COLO668 (cell line): ENCODE data around the gene RERE.
A peak's percentile ranks its signal among the peaks of the same experiment; 100 is the strongest.
"Not testable (repeated sequence)": the region's sequence is repeated elsewhere in the genome, so short reads cannot be mapped to it uniquely, and the experiment has no call there.

ENCODE experiments used
- DNase-seq: peaks from one replicate; lab custom pipeline; 2025; ENCODE audit not compliant: unreplicated experiment; lab: John Stamatoyannopoulos, UW

Gene RERE

DNA sequence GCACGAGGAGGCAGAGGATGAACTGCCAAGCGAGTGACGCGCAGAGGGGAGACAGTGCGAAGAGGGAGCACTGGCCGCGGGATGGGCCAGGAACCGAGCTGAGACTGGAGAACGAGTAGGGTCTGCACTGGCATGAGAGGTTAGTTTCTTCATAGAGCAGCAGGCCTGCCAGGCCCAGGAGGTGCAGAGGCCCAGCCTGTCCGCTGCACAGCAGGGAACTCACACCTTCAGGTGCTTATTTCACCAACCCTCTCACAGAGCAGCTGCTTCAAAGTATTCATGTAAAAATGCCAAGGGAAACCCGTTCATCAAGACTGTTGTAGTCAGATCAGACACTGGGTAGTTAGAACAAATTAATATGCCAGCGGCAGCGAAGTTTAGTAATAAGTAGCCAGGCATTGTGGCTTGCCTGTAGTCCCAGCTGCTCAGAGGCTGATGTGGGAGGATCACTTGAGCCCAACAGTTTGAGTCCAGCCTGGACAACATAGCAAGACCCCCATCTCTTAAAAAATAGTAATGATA, 355.0 kb downstream of the RERE start:
- no peak for DNase-seq

DNA sequence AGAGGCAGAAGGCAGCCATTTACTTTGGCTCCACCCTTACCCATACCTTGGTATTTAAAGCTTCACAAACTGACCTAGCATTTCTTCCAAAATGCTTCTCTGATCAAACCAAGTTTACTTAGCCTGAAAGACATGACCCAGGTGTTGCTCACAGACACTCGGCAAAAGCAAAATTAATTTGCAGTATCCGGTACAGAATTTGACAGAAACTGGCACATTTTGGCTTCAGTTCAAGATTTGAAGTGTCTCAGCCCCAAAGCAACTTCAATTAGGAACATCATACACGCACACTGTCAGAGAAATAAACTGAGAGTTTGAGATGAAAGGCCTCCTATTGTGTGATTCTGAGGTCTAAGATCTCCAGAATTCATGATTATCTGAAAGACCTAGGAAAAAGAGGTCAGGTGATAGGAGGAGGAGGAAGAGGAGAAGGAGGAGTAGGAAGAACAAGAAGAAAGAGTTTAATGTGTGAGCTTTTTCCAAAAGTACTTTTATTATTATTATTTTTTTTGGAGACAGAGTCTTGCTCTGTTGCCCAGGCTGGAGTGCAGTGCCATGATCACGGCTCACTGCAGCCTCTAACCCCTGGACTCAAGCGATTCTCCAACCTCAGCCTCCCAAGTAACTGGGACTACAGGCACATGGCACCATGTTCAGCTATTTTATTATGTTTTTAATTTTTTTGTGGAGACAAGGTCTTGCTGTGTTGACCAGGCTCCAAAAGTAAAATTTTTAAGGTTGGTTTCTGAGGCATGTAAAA, 355.9 kb downstream of the RERE start:
- DNase-seq: no peak

DNA sequence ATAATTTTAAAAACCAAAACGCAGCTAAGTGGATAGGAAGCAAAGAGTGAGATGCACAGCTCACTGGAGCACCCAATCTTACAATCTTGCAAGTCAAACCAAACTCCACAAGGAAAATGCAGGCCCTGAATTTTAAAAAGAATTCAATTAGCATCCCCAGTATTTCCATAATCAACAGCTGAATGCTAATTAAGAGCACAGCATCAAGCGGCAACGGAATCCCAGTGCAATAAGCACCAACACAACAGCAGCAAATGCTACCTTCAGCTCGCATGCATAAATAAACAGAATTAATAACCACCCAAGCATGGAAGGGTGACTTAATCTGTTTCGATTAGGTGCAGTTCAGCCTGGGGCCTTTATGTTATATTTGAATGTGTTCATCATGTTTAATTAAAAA, 356.7 kb downstream of the RERE start:
- DNase-seq: no peak

DNA sequence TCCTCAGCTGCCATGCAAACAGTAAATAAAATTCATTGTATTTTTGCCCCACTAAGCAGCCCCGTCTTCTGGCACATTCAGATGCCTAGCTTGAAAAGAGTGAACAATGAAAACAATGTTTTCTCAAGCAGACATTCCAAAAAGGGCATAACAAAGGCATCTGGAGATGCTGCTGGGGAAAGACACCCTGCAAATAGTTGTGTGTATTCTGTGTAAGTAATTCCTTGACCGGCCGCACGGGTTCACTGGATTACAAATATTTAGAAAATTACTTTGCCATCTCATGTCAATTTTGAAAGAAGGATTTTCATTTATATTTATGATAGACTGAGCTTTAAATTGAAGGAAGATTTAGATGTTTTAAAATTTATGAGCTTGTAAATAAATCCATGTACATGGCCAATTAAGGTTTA, 357.3 kb downstream of the RERE start:
- no peak for DNase-seq

DNA sequence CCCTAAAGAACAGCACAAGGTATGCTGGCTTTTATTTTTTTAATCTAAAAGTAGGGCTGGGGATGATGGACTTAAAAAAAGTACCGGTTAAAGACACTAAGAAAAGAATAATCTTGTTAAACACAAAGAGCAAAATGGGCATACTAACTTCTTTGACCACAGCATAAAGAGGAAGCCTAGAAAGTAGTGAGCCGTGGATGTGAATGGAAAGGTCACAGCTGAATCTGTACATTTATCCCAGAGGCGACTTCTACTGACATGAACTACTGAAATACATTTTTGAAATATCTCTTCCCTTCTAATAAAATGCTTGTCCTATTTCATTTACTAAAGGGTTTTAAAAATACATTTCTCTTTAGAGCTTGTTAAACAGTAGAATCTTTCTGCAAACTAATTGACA, 358.8 kb downstream of the RERE start:
- no peak for DNase-seq

DNA sequence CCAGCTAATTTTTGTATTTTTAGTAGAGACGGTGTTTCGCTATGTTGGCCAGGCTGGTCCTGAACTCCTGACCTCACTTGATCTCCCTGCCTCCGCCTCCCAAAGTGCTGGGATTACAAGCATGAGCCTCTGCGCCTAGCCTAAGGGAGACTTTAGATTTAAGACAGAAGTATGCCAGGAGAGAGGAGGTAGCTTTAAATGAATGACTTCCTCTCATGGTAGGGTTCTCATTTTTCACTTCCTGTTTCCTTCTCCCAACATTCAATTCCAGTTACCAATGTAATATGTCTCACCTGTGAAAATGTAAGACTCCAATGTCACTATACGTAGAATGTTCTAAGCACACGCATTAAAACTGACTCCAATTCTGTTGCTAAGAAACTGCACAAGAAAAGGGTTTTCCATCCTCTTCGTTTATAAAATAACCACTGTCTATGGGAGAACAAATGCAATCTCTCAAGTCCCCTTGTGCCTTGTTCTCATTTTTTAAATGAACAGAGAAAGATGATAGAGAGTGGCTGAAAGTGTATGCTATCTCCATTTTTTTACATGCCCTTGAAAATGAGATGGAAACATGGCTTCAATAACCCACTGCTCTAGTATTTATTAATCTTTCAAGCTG, 359.6 kb downstream of the RERE start:
- DNase-seq: no peak

DNA sequence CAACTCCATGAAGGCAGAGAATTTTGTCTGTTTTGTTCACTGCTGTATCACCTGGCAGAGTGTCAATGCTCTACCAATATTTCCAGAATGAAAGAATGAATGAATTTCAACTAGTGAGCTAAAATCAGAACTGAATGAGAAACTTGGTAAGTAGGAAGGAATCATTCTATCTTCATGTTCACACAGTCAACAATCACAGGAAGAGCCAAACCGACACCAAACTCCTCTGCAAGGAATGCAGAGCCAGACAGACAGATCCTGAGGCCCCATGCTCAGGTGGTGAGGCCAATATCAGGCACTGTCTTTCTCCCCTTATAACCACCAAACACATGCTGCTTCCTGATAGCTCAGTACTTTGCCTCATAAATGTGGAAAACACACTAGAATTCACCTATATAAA, 360.4 kb downstream of the RERE start:
- no peak for DNase-seq

DNA sequence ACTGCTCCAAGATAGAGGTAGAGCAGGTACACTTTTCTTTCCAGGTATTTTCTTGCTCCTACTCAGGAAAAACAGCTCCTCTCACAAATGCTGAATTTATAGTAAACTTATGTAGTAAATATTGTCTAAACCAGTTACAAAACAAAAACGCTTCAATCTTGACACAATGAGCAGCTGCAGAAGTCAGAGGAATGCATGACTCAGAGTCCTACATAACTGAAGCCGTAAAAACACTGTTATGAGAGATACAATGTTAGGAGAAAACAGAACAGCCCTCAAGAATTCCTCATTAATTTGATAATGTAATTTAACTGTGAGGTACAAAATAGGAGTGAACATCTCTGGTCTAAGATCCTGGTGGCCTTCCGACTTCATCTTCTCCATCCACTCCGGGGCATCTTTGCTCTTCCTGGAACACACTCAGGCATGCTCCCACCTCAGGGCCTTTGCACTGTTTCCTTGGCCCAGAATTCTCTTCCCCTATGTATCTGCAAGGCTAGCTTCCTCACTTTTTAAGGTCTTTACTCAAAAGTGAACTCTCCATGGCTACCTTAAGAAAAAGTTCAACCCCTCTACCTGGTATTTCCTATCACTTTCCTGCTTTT, 361.0 kb downstream of the RERE start:
- no peak for DNase-seq

DNA sequence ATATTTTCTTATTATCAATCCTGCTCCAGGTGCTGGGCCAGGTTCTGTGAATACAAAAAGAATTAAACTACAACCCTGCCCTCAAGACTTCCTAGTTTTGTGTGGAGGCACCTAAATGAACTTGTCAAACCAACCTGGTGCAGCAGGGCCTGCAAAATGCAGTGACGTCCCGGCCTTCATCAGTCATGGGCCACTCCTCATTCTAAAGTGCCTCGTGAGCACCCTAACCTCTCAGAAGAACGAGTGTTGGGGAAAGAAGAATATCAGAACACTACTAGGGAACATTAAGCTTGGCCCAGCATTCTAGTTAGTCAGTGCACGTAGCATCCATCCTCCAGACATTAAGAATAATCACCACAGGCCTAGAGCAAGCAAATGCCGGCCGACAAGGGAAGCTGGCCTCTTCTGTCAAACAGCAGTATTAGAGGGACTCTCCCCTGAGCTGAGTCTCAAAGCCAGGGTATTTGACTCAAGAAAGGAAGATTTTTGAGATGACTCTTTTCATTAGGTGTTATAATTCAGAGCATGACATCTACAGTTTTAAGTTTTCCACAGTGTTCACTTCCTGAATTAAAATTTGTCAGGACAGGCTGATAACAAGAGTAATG, 361.6 kb downstream of the RERE start:
- no peak for DNase-seq

DNA sequence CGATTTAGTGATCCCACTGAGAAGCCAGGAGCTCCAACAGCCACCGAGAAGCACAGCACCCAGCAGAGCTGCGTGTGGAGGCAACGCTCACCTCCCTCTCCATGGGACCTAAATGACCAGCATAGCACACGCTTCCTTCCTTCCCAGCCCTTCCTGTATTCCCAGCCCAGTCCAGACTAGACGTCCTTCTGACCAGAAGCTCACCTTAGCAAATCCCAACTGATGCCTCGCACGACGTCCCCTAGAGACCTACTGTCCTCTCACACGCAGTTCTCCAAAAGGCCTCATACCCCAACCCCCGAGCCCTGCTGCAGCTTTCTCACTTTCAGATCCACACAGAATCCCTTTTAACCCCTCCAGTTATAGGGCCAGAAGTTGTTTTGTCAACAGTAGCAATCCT, 367.1 kb downstream of the RERE start:
- DNase-seq: no peak

DNA sequence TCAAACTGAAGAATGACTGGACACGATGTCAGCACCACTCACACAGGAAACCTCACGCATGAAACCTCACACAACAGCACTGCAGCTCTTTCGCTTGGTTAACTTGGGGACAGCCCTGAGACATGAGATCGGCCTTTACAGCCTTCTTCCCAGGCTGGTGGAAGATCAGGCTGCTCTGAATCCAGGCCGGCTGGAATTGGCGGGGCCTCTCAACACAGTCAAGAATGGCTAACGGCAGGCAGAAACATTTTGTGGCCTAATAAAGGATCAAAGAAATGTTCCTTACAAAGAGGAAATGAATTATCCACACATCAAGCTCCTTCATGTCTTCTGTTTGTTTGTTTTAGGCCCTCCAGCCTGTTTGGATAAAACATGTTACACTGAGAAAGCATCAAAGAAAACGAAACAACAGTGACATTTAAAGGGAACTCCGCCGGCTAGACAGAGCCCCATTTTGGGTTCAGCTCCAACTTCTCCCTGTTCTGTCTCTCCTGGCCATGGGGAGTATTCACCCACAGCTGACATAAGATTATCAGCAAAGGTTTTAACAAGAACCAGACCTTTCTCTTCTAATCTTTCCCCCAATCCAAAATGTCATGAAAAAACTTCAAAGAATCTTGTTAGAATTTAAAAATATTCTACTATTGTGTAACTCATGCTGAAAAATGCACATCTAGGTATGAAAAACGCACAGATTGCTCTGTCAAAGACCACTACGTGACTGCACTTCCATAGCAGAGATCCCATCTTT, 368.4 kb downstream of the RERE start:
- DNase-seq: no peak

DNA sequence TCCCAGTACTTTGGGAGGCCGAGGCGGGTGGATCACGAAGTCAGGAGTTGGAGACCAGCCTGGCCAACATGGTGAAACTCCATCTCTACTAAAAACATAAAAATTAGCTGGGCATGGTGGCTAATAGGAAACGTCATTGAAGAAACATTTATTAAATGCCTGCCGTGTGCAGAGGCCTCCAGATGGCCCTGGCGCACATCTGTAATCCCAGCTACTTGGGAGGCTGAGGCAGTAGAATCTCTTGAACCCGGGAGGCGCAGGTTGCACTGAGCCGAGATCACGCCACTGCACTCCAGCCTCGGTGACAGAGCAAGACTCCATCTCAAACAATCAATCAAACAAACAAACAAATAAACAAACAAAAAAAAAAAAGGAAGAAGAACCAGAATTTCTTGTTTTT, 368.9 kb downstream of the RERE start:
- DNase-seq: not testable (repeated sequence)

DNA sequence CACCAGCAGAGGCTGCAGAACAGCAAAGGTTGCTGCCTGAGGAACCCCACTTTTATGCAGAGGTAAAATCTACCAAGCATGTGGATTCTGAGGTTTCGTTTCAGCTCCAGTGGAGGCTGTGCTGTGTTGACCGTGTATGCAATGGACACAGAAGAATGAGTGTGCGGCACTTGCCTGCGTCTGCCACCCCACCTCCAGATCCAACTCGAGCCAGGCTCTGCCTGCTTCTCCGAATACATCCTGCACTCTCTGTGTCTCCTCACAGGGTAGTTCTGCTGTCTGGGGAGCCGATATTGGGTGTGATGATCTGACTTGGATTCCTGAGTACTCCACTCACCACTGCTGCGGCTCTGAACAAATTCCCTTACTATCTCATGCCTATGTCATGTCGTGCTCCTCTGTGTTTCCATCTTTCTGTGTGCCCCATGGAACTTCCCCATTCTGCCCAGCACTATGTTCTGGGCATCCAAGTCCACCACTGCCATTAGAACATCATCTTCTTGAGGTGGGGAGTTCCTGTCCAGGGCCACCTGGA, 369.8 kb downstream of the RERE start:
- DNase-seq: no peak

DNA sequence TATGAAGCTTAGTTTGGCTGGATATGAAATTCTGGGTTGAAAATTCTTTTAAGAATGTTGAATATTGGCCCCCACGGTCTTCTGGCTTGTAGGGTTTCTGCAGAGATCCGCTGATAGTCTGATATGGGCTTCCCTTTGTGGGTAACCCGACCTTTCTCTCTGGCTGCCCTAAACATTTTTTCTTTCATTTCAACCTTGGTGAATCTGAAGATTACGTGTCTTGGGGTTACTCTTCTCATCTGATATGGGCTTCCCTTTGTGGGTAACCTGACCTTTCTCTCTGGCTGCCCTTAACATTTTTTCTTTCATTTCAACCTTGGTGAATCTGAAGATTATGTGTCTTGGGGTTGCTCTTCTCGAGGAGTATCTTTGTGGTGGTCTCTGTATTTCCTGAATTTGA, 371.3 kb downstream of the RERE start:
- not testable (repeated sequence) for DNase-seq

DNA sequence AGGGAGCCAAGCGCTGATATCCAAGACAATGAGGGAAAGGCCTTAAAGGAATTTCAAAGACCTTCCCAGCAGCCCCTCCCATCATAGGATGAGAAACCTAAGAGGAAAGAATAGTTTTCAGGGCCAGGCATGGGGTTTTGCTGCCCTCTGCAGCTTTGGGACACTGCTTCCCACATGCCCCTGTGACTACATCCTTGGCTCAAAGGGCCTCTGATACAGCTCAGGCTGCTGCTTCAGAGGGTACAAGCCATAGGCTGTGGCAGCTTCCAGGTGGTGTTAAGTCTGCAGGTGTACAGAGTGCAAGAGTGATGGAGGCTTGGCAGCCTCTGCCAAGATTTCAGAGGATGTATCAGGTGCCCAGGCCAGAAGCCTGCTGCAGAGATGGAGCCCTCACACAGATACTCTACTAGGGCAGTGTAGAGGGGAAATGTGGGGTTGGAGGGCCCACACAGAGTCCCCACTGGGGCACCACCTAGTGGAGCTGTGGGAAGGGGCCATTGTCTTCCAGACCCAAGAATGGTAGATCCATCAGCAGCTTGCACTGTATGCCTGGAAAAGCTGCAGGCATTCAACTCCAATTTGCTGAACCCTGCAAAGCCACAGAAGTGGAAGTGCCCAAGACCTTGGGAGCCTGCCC, 373.8 kb downstream of the RERE start:
- DNase-seq: no peak

DNA sequence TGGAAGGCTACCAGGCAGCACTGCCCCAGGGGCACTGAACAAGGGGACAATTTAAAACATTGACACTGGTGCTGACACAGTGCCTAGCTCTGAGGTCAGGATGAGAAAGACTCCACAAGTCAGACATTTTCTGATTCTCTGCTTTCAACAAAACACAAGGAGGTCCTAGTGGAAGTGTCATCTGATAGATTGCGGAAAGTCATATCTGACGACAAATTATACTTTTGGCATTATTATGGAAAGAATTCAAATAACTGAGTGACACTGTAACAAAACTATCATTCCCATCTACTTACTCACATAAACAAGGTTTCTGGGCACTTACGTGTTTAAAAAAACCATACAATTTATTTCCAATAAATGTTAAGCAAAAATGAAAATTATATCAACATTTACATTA, 376.0 kb downstream of the RERE start:
- DNase-seq: no peak

DNA sequence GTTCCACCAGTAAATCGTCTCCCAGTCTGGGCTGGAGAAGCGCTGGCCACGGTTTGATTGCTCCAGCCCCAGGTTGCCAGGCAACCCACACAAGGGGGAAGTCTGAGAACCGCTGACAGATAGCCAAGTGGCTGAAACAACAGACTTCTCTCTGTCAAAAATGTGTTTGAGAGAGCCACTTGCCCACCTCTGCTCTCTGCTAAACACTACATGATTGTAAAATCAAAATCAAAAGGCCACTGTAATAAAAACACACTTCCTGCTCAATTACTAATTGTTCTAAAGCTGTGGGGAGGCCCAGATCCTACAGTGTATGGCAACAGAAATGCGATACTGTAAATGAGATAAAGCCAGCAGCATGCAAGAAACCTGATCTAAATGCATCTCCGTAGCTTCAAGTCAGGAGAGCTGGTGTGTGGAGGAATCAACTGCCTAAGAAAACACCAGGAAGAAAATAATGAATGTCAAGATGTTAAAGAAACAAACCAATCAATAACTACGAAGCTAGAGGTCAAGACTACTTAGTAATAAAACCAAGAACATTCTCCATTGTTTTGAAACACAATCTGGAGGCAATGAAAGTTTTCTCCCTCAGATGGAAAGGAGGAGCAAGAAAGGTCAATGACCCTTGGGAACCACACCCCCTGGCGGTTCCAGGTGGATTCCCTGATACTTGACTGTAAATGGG, 378.3 kb downstream of the RERE start:
- DNase-seq: peak; percentile 94

DNA sequence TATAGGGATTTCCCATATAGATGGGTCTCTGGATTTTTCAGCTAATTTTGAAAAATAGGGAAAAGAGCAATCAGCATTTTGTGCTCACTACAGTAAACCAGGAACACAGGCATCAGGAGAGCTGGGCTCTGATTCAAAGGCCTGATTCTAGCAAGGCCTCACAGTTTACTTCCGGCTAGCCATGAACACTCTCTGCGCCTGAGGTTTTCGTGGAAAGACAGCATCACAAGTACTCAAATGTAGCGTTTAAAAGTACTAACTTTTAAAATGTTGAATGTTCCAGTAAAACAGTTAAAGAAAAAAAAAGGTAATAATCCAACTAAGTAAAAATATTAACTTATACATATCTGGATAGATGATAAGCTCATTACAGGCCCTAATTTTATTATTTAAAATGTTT, 379.0 kb downstream of the RERE start:
- no peak for DNase-seq

DNA sequence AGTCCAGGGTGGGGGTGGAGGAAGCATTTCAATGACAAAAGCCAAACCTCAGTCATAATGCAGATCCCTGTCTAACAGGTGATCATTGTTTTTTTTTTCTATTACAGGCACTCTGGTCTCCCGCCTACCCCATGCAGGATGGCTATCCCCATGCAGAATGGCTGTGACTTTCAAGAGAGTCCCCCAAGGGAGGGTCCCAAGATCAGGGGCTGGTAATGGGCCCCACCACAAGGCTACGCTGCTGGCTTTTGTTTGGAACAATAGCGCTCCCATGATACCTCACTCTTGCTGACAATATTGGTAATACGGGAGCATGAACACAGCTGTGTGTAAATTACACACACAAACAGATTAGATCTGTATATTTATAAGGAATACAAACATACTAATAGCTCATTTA, 380.1 kb downstream of the RERE start:
- DNase-seq: no peak

DNA sequence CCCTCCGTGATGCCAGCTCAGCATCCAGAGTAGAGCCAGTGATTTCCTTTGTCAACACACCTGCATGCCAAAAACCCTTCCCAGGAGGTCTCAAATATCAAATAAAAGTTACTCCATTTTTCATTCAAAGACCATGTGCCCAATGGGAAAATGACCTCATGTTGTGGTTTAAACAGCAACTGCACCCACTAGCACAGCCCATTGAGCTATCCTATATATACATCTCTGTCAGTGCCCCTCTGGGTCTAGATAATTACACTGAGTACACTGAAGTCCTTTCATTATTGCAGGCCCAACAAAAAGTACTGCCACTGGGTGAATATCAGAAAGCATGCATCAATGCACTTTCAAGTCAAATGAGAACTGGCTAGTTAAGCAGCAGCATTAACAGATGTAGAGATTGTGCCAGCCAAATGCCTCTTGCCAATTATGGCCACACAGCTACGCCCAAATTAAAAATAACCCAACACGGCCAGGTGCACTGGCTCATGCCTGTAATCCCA, 381.8 kb downstream of the RERE start:
- no peak for DNase-seq
